B cell (primary cell): ENCODE data around the gene SENP1. TPM values are rescaled to one million over a fixed set of nuclear protein-coding genes. Genes with fewer than 3 reads are reported as not detected.

Experiments
- ATAC-seq: fragments of 200-7000 bp; cut with Tn5 transposase; one replicate; pipeline ENCODE4 v1.10.0; 2021; ENCODE audit warnings: low read depth, mild to moderate bottlenecking, moderate number of reproducible peaks, moderate library complexity
- CTCF ChIA-PET: fragments of 350-600 bp; sonication (Branson Sonifier 250); formaldehyde crosslinking; loops from one replicate; lab custom pipeline; 2021; ENCODE audit warnings: antibody characterized with exemption, inconsistent platforms; lab: Charles Lee
- POLR2A ChIA-PET: fragments of 350-600 bp; sonication (Branson Sonifier 250); formaldehyde crosslinking; loops from one replicate; lab custom pipeline; 2021; ENCODE audit warnings: antibody characterized with exemption; lab: Charles Lee
- DNase-seq: peaks from one replicate; pipeline ENCODE4 v3.0.0; 2013
- H2AFZ ChIP-seq: 2 replicates; pipeline ENCODE4 v1.6.1; 2012; ENCODE audit warnings: mild to moderate bottlenecking, low read depth, low read length; ENCODE audit not compliant: insufficient read depth, poor library complexity, severe bottlenecking
- H3K27ac ChIP-seq, 2 donors: 1 replicate in 1 of 2; 2 replicates in 1 of 2; pipeline ENCODE4 v1.5.1; 2012 to 2013; ENCODE audit warnings: low read length in 2 of 2, mild to moderate bottlenecking in 2 of 2, moderate library complexity in 1 of 2
- H3K27me3 ChIP-seq, 4 experiments: fragments of 200-600 bp in 1 of 4; sonication (generic) in 1 of 4; replicated peaks in 1 of 4; 1 replicate in 2 of 4; 2 replicates in 2 of 4; pipeline versions ENCODE4 v1.6.1 to v1.7.0; 2013 to 2016; ENCODE audit warnings: low read length in 3 of 4, mild to moderate bottlenecking in 2 of 4, mixed read lengths in 1 of 4, moderate library complexity in 1 of 4; ENCODE audit not compliant: insufficient read depth in 4 of 4, control insufficient read depth in 3 of 4; ENCODE audit errors: control extremely low read depth in 1 of 4
- H3K36me3 ChIP-seq, 2 experiments: replicated peaks in 1 of 2; 1 replicate in 1 of 2; 2 replicates in 1 of 2; pipeline versions ENCODE4 v1.6.1 to v1.7.1; 2013; ENCODE audit warnings: low read length in 1 of 2; ENCODE audit not compliant: insufficient read depth in 2 of 2, control insufficient read depth in 1 of 2; ENCODE audit errors: control extremely low read depth in 1 of 2, extremely low read depth in 1 of 2
- H3K4me1 ChIP-seq, 2 donors: fragments of 200-600 bp in 1 of 2; sonication (generic) in 1 of 2; 1 replicate in 1 of 2; 2 replicates in 1 of 2; pipeline versions ENCODE4 v1.5.1 to v1.6.1; 2013 to 2017; ENCODE audit warnings: low read length in 2 of 2; ENCODE audit not compliant: control insufficient read depth in 2 of 2, insufficient read depth in 2 of 2
- H3K4me2 ChIP-seq: replicated peaks from 2 replicates; pipeline ENCODE3; 2012; ENCODE audit warnings: mild to moderate bottlenecking, low read depth, low read length; ENCODE audit not compliant: poor library complexity, severe bottlenecking
- H3K4me3 ChIP-seq, 5 experiments: fragments of 200-600 bp in 1 of 5; sonication (generic) in 1 of 5; 1 replicate in 3 of 5; 2 replicates in 2 of 5; pipeline versions ENCODE4 v1.5.1 to v1.7.0; 2011 to 2016; ENCODE audit warnings: low read length in 4 of 5, mild to moderate bottlenecking in 4 of 5, low read depth in 2 of 5, control low read depth in 1 of 5, moderate library complexity in 1 of 5; ENCODE audit not compliant: insufficient read depth in 1 of 5; ENCODE audit errors: control extremely low read depth in 1 of 5, extremely low read depth in 1 of 5
- H3K79me2 ChIP-seq: fragments of 200-600 bp; sonication (generic); one replicate; pipeline ENCODE4 v1.6.0; 2016; ENCODE audit warnings: low read length; ENCODE audit not compliant: control insufficient read depth, insufficient read depth
- H3K9ac ChIP-seq: fragments of 200-600 bp; sonication (generic); 2 replicates; pipeline ENCODE4 v1.6.1; 2017; ENCODE audit warnings: mild to moderate bottlenecking, low read length, moderate library complexity
- H3K9me3 ChIP-seq, 3 donors: one replicate each; pipeline versions ENCODE4 v1.6.1 to v1.7.1; 2013; ENCODE audit warnings: low read length in 2 of 3; ENCODE audit not compliant: control insufficient read depth in 2 of 3, insufficient read depth in 1 of 3; ENCODE audit errors: control extremely low read depth in 1 of 3
- H4K20me1 ChIP-seq: 2 replicates; pipeline ENCODE4 v1.6.0; 2012; ENCODE audit warnings: mild to moderate bottlenecking, low read length; ENCODE audit not compliant: insufficient read depth, control insufficient read depth, poor library complexity, severe bottlenecking
- H3K27ac Mint-ChIP-seq: one replicate; pipeline ENCODE4 v1.8.0; 2021; ENCODE audit warnings: mixed read lengths
- H3K27me3 Mint-ChIP-seq: one replicate; pipeline ENCODE4 v1.8.0; 2021; ENCODE audit warnings: mixed read lengths
- H3K4me1 Mint-ChIP-seq: one replicate; pipeline ENCODE4 v1.8.0; 2021; ENCODE audit warnings: mixed read lengths
- H3K4me3 Mint-ChIP-seq: one replicate; pipeline ENCODE4 v1.8.0; 2021; ENCODE audit warnings: mixed read lengths
- H3K9me3 Mint-ChIP-seq: one replicate; pipeline ENCODE4 v1.8.0; 2022; ENCODE audit warnings: mixed read lengths; ENCODE audit not compliant: insufficient read depth
- EZH2 ChIP-seq: IDR thresholded peaks from 2 replicates; pipeline ENCODE4 v1.6.1; 2012; ENCODE audit warnings: borderline replicate concordance, low read depth, mild to moderate bottlenecking, moderate library complexity, low read length; ENCODE audit not compliant: insufficient read depth, poor library complexity, severe bottlenecking
- WGBS: methylation state at CpG from one replicate; pipeline ENCODE4 v1.1.5; 2013; ENCODE audit warnings: missing lambda C conversion rate; ENCODE audit not compliant: insufficient coverage; 5-methylcytosine and 5-hydroxymethylcytosine counted together
- intact Hi-C: fragments of 100-400 bp; cut with micrococcal nuclease; formaldehyde crosslinking; loops from one replicate; pipeline ENCODE4 v1.10.0; 2022
- polyA plus RNA-seq: library from polyadenylated mRNA; depleted of rRNA; stranded (reverse); fragments of >200 nt; gene quantifications from 2 replicates; pipeline ENCODE4 v1.2.3, GENCODE V29; 2012
- total RNA-seq, 2 donors: library from RNA; stranded (reverse); fragments of 120-200 nt in 1 of 2; gene quantifications; 1 replicate in 1 of 2; 2 replicates in 1 of 2; pipeline versions ENCODE4 v1.2.3 to v1.2.4, GENCODE V29; 2013 to 2022
- TF ChIP-seq, protein P1 (sequence below): fragments of 200-600 bp; IDR thresholded peaks from one replicate; pipeline ENCODE4 v1.8.0; 2022; ENCODE audit warnings: antibody characterized with exemption, mild to moderate bottlenecking

Gene SENP1
- total and polyA plus RNA-seq, 2 donors (not counting 1 experiment from before 2014, with no cell fraction given), result 7.3 to 44.8 TPM

DNA sequence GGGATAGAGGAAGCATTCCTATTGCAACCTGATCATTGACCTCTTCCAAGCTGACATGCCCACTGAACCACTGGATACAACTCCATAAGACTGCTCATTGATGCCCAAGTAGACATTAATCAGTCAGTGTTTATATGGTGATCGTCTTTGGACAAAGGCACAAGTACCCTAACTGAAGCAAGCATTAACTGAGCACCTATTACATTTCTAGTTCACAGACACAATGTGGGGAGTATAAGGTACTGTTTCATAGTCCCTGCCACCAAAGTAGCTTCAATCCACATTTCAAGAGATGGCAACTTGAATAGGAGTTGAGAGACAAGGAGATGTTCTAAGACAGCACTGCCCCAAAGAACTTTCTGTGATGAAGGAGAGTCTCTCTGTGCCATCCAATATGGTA, 90.8 kb downstream of the SENP1 start:
- ChIA-PET POLR2A (no interaction called here), CTCF (interaction anchor here (0.6 kb wide), 1 partner anchor 27 kb away, joined by 3 read pairs; no protein-coding TSS in a partner anchor)
- intact Hi-C loops, result no loop called here
- no peaks in the 10 kb centered on the region for H3K4me1 Mint-ChIP-seq
- Histone ChIP-seq H3K4me1 (no peaks in the 10 kb centered on the region), H3K4me2 (no peak overlapping the region), H3K9me3 (no peaks in the 10 kb centered on the region), H4K20me1 (no peaks in the 10 kb centered on the region), H3K27me3 (peaks cover 0 to 13% (median 3%) of the 10 kb centered on the region in 4 experiments), H3K9ac (no peak overlapping the region), H3K27ac (no peak overlapping the region), H3K79me2 (no peaks in the 10 kb centered on the region), H3K4me3 (no peak overlapping the region), H3K36me3 (no peaks in the 10 kb centered on the region), H2AFZ (no peak overlapping the region)
- WGBS, result no CpG with 5 or more reads among the region's 1 CpG
- TF ChIP-seq EZH2, result no peak
- TF ChIP-seq, protein P1, sequence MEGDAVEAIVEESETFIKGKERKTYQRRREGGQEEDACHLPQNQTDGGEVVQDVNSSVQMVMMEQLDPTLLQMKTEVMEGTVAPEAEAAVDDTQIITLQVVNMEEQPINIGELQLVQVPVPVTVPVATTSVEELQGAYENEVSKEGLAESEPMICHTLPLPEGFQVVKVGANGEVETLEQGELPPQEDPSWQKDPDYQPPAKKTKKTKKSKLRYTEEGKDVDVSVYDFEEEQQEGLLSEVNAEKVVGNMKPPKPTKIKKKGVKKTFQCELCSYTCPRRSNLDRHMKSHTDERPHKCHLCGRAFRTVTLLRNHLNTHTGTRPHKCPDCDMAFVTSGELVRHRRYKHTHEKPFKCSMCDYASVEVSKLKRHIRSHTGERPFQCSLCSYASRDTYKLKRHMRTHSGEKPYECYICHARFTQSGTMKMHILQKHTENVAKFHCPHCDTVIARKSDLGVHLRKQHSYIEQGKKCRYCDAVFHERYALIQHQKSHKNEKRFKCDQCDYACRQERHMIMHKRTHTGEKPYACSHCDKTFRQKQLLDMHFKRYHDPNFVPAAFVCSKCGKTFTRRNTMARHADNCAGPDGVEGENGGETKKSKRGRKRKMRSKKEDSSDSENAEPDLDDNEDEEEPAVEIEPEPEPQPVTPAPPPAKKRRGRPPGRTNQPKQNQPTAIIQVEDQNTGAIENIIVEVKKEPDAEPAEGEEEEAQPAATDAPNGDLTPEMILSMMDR, result no peak
- no peaks in the 10 kb centered on the region for H3K9me3 Mint-ChIP-seq
- H3K27ac Mint-ChIP-seq, result no peak overlapping the region
- ATAC-seq (no peak), DNase-seq (no peak)
- no peak overlapping the region for H3K4me3 Mint-ChIP-seq
- H3K27me3 Mint-ChIP-seq, result peaks cover 54% of the 10 kb centered on the region

DNA sequence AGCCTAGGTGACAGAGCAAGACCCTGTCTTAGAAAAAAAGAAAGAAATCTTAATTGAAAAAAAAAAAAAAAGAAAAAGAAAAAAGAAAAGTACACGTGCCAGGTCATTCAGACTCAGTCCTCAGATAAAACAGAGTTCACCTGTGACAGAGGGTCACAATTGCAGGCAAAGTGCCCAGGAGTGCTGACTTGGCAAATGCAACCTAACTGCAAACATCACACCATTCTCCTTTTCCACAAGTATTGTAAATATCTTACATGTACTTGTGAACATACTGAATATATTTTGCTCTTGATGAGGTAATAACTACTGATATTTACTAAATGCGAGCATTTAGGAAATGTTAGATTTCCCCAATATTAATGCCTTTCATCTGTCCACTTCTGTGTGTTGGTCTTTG, 92.6 kb downstream of the SENP1 start:
- CTCF ChIA-PET, result no interaction called here
- ATAC-seq (no peak), DNase-seq (no peak)
- Mint-ChIP-seq H3K4me1 (no peaks in the 10 kb centered on the region), H3K9me3 (no peaks in the 10 kb centered on the region), H3K27ac (no peak overlapping the region), H3K4me3 (no peak overlapping the region), H3K27me3 (peaks cover 64% of the 10 kb centered on the region)
- Histone ChIP-seq H3K27ac (no peak overlapping the region), H2AFZ (no peak overlapping the region), H3K79me2 (no peaks in the 10 kb centered on the region), H3K4me1 (no peaks in the 10 kb centered on the region), H3K9me3 (no peaks in the 10 kb centered on the region), H3K4me2 (no peak overlapping the region), H3K4me3 (no peak overlapping the region), H3K9ac (no peak overlapping the region), H3K36me3 (no peaks in the 10 kb centered on the region), H4K20me1 (no peaks in the 10 kb centered on the region), H3K27me3 (peaks cover 0 to 22% (median 8%) of the 10 kb centered on the region in 4 experiments)
- TF ChIP-seq EZH2, result no peak
- TF ChIP-seq, protein P1, result no peak
- WGBS, result no CpG with 5 or more reads among the region's 2 CpGs
- intact Hi-C loops, result no loop called here
- POLR2A ChIA-PET, result no interaction called here
